Heart left ventricle (tissue), 16 donors: ENCODE results near the gene ZNF30. TPM values are rescaled to one million over a fixed set of nuclear protein-coding genes. Genes with fewer than 3 reads are reported as not detected.

Experiments
- ATAC-seq, 4 donors: fragments of 200-7000 bp; cut with Tn5 transposase; one replicate each; pipeline ENCODE4 v1.9.1; 2020 to 2022; ENCODE audit warnings: moderate library complexity in 4 of 4, mild to moderate bottlenecking in 3 of 4, moderate number of reproducible peaks in 1 of 4
- DNase-seq, 5 donors: peaks; one replicate each; pipeline ENCODE4 v3.0.0-alpha.2; 2020
- H3K27ac ChIP-seq, 12 donors: fragments of 200-600 bp; sonication (generic) in 4 of 12; one replicate each; pipeline versions ENCODE4 v1.5.0 to v1.8.0; 2016 to 2022; ENCODE audit warnings: mild to moderate bottlenecking in 2 of 12
- H3K27me3 ChIP-seq, 9 donors: fragments of 200-600 bp; sonication (generic) in 2 of 9; one replicate each; pipeline versions ENCODE4 v1.5.1 to v1.8.0; 2016 to 2022; ENCODE audit warnings: mild to moderate bottlenecking in 3 of 9
- H3K36me3 ChIP-seq, 9 donors: fragments of 200-600 bp; sonication (generic) in 2 of 9; one replicate each; pipeline versions ENCODE4 v1.5.0 to v1.8.0; 2018 to 2022; ENCODE audit warnings: mild to moderate bottlenecking in 2 of 9
- H3K4me1 ChIP-seq, 12 donors: fragments of 200-600 bp; sonication (generic) in 4 of 12; one replicate each; pipeline versions ENCODE4 v1.5.0 to v1.8.0; 2016 to 2022; ENCODE audit warnings: mild to moderate bottlenecking in 3 of 12
- H3K4me3 ChIP-seq, 12 donors: fragments of 200-600 bp; sonication (generic) in 4 of 12; one replicate each; pipeline versions ENCODE4 v1.5.0 to v1.8.0; 2017 to 2022; ENCODE audit warnings: mild to moderate bottlenecking in 9 of 12, moderate library complexity in 4 of 12
- H3K9me3 ChIP-seq, 12 donors: fragments of 200-600 bp; sonication (generic) in 4 of 12; one replicate each; pipeline versions ENCODE4 v1.5.0 to v1.8.0; 2016 to 2022; ENCODE audit warnings: mild to moderate bottlenecking in 1 of 12
- CTCF ChIP-seq, 12 donors: fragments of 200-600 bp; sonication (generic) in 4 of 12; IDR thresholded peaks; one replicate each; pipeline versions ENCODE4 v1.5.0 to v1.8.0; 2018 to 2022; ENCODE audit warnings: antibody characterized with exemption in 12 of 12, mild to moderate bottlenecking in 5 of 12
- POLR2A ChIP-seq, 2 donors: fragments of 450-650 bp; IDR thresholded peaks; one replicate each; pipeline ENCODE4 v1.6.1; 2017; ENCODE audit warnings: antibody characterized with exemption in 2 of 2, mild to moderate bottlenecking in 2 of 2, moderate library complexity in 2 of 2
- WGBS, 4 donors: extraction: QIAGEN DNeasy Blood & Tissue Kit in 2 of 4; methylation state at CpG; one replicate each; pipeline versions ENCODE4 v1.1.5 to v1.1.7; 2013 to 2018; 5-methylcytosine and 5-hydroxymethylcytosine counted together
- intact Hi-C, 10 donors: fragments of 100-400 bp; cut with DNase I; formaldehyde crosslinking; loops; one replicate each; pipeline versions ENCODE4 v1.11.1 to v1.14.2; 2022
- polyA plus RNA-seq, 2 donors: library from polyadenylated mRNA; stranded (reverse); fragments of 200-250 nt; gene quantifications; one replicate each; pipeline ENCODE4 v1.2.3, GENCODE V29; 2013
- total RNA-seq, 9 donors: library from RNA; depleted of rRNA in 2 of 9; stranded (reverse); fragments of >200 nt in 2 of 9; fragmentation: NEBNext Ultra II Directional in 3 of 9; extraction: Animal tissue kit (Norgen Biotek cat#: 25700) in 3 of 9; gene quantifications; one replicate each; pipeline versions ENCODE4 v1.1.0 to v1.2.4, GENCODE V29; 2016 to 2023
- donor health status: ischemic (EF 13 %, LVEDD 7.1; RV severe dilation, severe dysfunction).
- donor health status: healthy with polysubstance abuse.
- donor health status: DM: no; HTN: yes; CAD: no.
- donor health status: DM: no; HTN: no; CAD: no.
- donor health status: ischemic (EF 25% LVEDD 6.9; RV normal size, moderate dysfunction).
- donor health status: ischemic (EF 25% LVEDD 5.7; RV mildly dilated, moderate dysfunction).
- donor health status: healthy.
- donor health status: DM: yes; HTN: yes; CAD: no.
- donor health status: ischemic (EF 35%, LVEDD 5.7; RV mildly dilated, moderate dysfunction).
- donor health status: nonischemic (EF 11% LVEDD 7.7; RV severe dilation, severe dysfunction).
- donor health status: DM: yes; HTN: yes; CAD: no.
- donor health status: PGD.
- donor health status: ischemic (EF 29% LVEDD 5.4; RV normal size, mild dysfunction).
- donor health status: nonischemic (EF 23%, LVEDD 6.1; RV moderate dilation, normal function).

The ZNF30 gene
- total and polyA plus RNA-seq, 11 donors, result 0.95 to 13.4 (median 2.7) TPM

- H3K4me1 ChIP-seq, result peaks cover 0 to 25% (median 0%) of the 10 kb centered on the region in 12 donors
- TF ChIP-seq CTCF (IDR thresholded peaks at IDR 0.05), result no peak
- intact Hi-C loops, result loop anchor here in 6 of 10 donors (1.0 to 5.0 kb wide), 4 partner anchors 39 to 163 kb away; partner anchors contain the start of genes FXYD1 (in 1 of the 6) and LGI4 (in 1 of the 6)
- DNase-seq (no peak), ATAC-seq (no peak)
- no peaks in the 10 kb centered on the region for H3K27me3 ChIP-seq
- peaks cover 0 to 11% (median 0%) of the 10 kb centered on the region in 12 donors for H3K9me3 ChIP-seq
- no peaks in the 10 kb centered on the region for H3K36me3 ChIP-seq
- H3K4me3 ChIP-seq, result no peak overlapping the region
- H3K27ac ChIP-seq, result peak overlapping the region in 1 of 12 donors; percentile 30
- WGBS, 4 donors, result 66 to 81% (median 77%) methylated on average over 5 of the region's 5 CpGs
Observed at GRCh38 chr19:34974646-34975045, 47.9 kb downstream of the ZNF30 start.

GRCh38 chr19:34975056-34975455 is 48.4 kb downstream of the ZNF30 start:
- Histone ChIP-seq H3K36me3 (no peaks in the 10 kb centered on the region), H3K4me3 (no peak overlapping the region), H3K4me1 (peaks cover 0 to 25% (median 0%) of the 10 kb centered on the region in 12 donors), H3K27ac (no peak overlapping the region), H3K9me3 (peaks cover 0 to 11% (median 0%) of the 10 kb centered on the region in 12 donors), H3K27me3 (no peaks in the 10 kb centered on the region)
- intact Hi-C loops, result loop anchor here in 1 of 10 donors (5.0 kb wide), 1 partner anchor 122 kb away; no protein-coding TSS in a partner anchor
- no peak for ATAC-seq
- no peak for DNase-seq
- TF ChIP-seq CTCF (IDR thresholded peaks at IDR 0.05) (no peak), POLR2A (IDR thresholded peaks at IDR 0.05) (no peak)
- whole genome bisulfite sequencing, 4 donors, result 73 to 80% (median 75%) methylated on average over 5 of the region's 5 CpGs

GRCh38 chr19:34976611-34977010 is 49.9 kb downstream of the ZNF30 start:
- TF ChIP-seq CTCF (IDR thresholded peaks at IDR 0.05) (no peak), POLR2A (IDR thresholded peaks at IDR 0.05) (no peak)
- intact Hi-C loops, result loop anchor here in 1 of 10 donors (5.0 kb wide), 1 partner anchor 121 kb away; no protein-coding TSS in a partner anchor
- Histone ChIP-seq H3K27me3 (no peaks in the 10 kb centered on the region), H3K27ac (no peak overlapping the region), H3K36me3 (no peaks in the 10 kb centered on the region), H3K9me3 (peaks cover 0 to 11% (median 0%) of the 10 kb centered on the region in 12 donors), H3K4me1 (peaks cover 0 to 25% (median 0%) of the 10 kb centered on the region in 12 donors), H3K4me3 (no peak overlapping the region)
- no peak for ATAC-seq
- no peak for DNase-seq
- 85 to 96% (median 91%) methylated on average over 3 of the region's 3 CpGs for WGBS, 4 donors

- Histone ChIP-seq H3K4me3 (no peak overlapping the region), H3K27ac (no peak overlapping the region), H3K4me1 (peaks cover 0 to 14% (median 3%) of the 10 kb centered on the region in 12 donors), H3K27me3 (no peaks in the 10 kb centered on the region), H3K36me3 (no peaks in the 10 kb centered on the region), H3K9me3 (peaks cover 0 to 11% (median 0%) of the 10 kb centered on the region in 12 donors)
- intact Hi-C loops, result loop anchor here in 1 of 10 donors (5.0 kb wide), 1 partner anchor 117 kb away; no protein-coding TSS in a partner anchor
- ATAC-seq (no peak), DNase-seq (no peak)
- 85 to 90% (median 88%) methylated on average over 12 of the region's 12 CpGs for WGBS, 4 donors
- TF ChIP-seq CTCF (IDR thresholded peaks at IDR 0.05) (no peak), POLR2A (IDR thresholded peaks at IDR 0.05) (no peak)
Observed at GRCh38 chr19:34979819-34980640, 53.3 kb downstream of the ZNF30 start.
